Myocyte (in vitro differentiated cells): ENCODE measurements around the gene SLC24A2. TPM values are rescaled to one million over a fixed set of nuclear protein-coding genes. Genes with fewer than 3 reads are reported as not detected.

Experiments
- DNase-seq: peaks from one replicate; pipeline ENCODE4 v3.0.0-alpha.2; 2012; ENCODE audit warnings: low read depth
- total RNA-seq: library from RNA; depleted of rRNA; stranded (reverse); fragments of >200 nt; gene quantifications from 2 replicates; pipeline ENCODE4 v1.2.3, GENCODE V29; 2014

The SLC24A2 gene
- total RNA-seq, 1 donor from 2014 or later = 0.53 TPM

DNA sequence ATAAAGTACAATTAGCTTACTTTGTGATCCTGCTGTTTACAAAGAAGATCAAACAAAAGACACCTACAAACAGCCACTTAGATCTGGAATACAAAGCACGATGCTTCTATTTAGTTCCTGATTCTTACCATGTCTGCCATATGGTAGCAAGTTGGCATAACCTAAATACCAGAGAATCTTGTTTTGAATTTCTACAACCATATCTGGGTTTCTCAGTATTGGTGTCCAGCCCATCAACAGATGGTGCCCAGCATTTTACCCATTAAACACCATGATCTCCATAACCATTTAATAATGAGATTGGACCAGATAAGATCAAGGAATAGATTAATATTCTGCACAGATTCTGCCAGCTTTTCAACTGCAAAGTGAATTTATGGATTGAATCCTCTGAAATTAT is 29.8 kb downstream of the SLC24A2 start:
- DNase-seq = no peak

DNA sequence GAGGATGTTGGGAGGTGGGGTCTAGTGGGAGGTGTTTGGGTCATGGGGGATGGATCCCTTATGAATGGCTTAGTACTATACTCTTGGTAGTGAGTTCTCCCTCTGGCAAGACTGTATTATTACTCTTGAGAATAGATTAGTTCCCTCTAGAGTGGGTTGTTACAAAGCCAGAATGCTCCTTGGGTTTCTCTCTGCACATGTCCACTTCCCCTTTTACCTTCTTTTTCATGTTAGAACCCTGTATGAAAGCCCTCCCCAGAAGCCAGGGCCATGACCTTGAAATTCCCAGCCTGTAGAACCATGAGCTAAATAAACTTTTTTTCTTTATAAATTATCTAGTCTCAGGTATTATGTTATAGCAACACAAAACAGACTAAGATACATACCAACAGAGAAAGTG is 31.1 kb downstream of the SLC24A2 start:
- DNase-seq = no peak

DNA sequence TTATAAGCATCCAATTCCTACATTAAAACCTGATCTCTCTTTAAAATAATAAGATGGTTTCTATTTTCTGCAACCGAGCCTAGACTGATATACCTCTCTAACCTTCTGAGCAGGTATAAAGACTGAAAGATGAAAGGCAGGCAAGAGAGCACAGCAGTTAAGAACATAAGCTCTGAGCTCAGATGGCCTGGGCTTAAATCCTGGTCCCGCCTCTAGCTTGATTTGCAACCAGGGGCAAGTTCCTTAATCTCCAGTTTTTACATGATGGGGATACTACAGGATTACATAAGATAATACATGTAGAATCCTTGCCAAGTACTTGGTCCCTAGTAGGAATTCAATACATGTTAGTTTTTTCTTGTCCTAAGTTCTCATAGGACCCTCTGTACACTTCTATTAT is 33.9 kb downstream of the SLC24A2 start:
- no peak for DNase-seq

DNA sequence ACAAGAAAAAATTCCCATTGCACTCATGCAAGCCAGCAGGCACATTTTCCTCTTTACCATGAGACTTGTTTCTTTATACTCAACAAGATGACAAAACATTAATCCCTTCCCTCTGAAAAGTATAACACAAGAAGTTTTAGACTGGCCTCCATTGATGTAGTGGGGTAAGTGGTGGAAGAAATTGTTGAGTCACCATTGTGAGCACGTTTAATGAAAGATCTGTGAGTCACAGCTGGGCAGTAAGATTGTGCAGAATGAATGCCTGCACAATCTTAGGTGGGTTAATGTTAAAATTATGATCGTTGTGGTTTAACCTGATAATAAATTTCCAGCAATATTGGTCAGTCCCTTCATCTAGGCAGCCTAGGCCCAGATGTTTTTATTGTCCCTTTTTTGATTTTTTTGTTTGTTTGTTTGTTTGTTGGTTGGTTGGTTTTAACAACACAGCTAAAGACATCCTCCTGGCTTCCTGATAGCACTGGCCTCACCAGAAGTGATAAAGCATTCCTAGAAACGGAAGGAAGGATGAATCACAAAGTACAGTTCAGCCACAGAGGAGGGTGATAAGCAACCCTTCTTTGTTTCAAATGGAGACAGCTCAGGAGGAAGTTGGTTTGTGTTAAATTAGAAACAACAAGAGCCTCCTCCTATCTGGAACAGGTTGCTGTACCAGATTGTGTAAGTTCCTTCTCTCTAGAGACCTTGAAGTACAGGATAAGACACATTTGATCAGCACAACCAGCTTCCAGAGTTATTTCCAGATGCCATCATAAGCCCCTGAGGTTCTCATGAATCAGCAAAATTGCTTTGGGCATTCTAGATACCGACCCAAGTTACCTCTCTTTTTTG is 40.3 kb downstream of the SLC24A2 start:
- no peak for DNase-seq

DNA sequence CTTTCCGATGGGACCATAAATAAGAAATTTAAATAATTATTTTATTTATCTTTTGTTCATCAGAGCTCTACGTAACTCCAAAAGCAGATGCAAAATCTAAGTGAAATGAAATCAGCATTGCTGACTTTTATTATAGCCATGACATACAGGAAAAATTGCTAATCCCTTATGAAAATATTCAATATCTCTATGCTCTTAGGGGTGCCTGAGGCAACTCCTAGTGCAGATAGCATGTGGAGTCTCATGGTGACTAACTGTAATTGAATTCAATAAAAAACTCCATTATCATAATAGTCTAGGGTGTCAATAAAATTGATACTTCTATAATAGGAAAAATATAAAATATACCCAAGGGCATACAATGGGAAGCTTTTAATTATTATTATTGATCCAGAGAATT is 42.6 kb downstream of the SLC24A2 start:
- no peak for DNase-seq

DNA sequence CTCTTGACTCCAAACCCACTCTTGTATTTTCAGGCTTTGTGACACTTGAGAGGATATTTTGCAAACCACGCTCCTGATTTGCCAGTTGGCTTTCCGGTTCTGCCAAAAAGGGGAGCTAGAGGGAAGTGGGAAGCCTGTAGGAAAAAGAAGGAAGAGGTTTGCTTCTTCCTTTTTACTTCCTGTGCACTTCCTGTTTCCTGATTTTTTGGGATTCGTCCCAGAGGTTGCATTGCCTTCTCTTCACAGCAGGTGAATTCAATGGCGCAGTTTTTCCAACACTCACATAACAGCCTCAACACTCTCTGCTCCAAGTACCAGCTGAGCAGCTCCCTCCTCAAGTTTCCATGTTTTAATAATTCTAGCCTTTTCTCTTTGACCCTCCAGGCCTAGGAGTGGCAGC is 47.7 kb downstream of the SLC24A2 start:
- DNase-seq = no peak
